SKM-1 treated with dmso at 0.1 percent for 144 hours (cell line): ENCODE measurements around the gene NPBWR2.
A peak's percentile ranks its signal among the peaks of the same experiment; 100 is the strongest.
"Not testable (repeated sequence)": the region's sequence is repeated elsewhere in the genome, so short reads cannot be mapped to it uniquely, and the experiment has no call there.

Experiments used
- DNase-seq: peaks from one replicate; lab custom pipeline; 2025; ENCODE audit not compliant: unreplicated experiment; lab: John Stamatoyannopoulos, UW

Gene NPBWR2

DNA sequence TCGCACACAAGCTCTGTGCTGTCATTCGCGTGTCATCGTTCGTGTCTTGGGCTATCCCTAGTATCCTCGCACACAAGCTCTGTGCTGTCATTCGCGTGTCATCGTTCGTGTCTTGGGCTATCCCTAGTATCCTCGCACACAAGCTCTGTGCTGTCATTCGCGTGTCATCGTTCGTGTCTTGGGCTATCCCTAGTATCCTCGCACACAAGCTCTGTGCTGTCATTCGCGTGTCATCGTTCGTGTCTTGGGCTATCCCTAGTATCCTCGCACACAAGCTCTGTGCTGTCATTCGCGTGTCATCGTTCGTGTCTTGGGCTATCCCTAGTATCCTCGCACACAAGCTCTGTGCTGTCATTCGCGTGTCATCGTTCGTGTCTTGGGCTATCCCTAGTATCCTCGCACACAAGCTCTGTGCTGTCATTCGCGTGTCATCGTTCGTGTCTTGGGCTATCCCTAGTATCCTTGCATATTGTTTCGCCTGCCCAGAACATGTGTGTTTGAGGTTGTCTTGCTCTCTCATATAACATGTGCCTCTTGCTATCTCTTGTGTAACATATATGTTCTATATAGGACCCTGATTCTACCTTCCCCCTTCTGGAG is 20.0 kb downstream of the NPBWR2 start:
- DNase-seq, result not testable (repeated sequence)

DNA sequence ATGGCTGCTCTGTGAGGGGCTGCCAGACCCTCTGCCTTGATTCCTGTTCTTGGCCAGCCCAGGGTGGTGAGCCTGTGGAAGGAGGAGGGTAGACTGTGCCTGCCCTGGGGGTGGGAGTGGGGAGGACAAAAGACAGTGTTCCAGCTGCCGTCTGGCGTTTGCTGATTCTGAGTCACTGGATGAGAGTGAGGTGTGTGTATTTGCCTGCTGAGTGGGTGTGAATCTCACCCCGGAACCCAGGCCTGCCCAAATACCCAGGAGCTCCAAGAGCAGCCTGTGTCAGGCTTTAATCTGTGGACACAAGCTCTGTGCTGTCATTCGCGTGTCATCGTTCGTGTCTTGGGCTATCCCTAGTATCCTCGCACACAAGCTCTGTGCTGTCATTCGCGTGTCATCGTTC is 20.6 kb downstream of the NPBWR2 start:
- DNase-seq, result no peak

DNA sequence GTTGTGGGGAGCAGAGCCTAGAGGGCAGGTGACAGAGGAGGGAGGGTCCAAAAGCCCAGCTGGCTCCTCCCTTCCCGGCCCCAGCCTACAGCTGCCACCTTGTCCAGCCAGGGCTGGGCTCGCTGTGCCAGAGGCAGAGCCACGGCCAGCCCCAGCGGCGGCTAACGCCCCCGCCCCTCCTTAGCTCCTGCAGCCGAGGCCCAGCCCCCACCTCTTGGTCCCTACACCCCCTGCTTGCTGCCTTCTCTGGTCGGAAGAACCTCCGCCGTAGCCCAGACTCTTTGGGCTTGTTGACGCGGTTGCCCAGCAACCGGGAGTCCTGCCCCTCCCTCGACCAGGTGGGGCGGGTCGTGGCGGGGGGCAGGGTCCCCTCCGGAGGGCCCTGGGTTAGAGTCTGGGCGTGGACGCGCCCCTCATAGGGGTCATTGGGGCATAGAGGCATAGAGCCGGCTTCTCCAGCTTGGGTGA is 22.6 kb downstream of the NPBWR2 start:
- DNase-seq, result no peak

DNA sequence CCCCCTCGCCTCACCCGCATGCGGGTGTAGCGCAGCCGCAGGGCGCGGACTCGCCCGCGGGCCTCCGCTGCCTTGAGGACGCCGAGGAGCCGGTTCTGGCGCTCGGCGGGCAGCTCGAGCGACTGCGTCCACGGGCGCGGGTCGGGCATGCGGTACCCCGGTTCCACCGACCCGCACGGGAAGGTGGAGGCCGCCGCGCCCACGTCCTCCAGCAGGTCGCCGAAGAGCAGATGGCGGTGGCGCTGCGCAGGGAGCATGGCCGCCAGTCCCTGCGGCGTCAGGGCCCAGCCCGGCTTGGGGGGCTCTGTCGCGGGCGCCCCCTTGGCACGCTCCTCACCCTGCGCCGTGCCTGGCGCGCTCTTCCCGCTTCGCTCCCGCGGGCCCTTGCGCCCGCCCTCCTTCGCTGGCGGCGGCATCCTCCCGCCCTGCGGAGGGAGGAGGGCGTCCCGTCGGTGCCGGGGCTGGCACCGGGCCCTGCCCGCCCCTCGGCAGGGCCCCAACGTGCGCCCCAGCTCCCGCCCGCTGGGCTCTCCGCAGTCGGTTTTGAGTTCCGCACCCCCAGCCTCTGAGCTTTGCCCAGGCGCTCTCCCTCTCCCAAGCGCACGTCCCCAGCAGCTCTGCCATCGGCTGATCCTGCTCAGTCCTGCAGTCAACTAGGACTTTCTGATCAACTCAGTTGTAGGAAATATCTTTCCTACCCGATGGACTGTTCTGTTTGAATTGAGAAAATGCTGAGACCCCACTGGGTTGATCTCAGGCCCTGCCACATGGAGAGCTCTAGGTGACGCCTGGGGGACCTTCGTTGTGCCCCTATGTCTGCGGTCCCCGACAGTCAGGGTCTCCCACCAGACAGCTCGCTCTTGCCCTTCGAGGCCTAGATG is 23.3 kb downstream of the NPBWR2 start, which contains the start of gene LKAAEAR1:
LKAAEAR1 (minus strand) TSS at position 595 of the 881 bp plus-strand sequence; CDS start at position 416, 179 bp downstream.
- no peak for DNase-seq

DNA sequence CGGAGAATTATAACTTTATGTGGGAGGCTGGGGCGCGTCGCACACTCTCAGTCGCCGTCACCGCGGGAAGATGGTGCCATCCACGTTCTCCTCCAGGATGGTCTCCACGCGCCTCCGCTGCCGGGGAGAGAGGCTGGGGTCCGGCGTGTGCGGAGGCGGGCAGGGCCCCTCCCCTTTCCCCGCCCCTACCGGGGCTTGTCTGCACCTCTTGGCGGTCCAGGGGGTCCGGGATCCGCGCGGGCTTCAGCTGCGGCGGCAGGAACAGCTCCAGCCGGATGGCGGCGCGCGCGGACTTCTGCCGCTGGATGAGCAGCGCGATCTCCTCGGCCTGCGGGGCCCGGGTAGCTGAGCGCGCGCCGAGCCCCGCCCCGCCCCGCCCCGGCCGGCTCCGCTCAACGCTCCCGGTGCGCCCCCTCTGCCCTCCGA is 24.0 kb downstream of the NPBWR2 start:
- peak; percentile 68 for DNase-seq

DNA sequence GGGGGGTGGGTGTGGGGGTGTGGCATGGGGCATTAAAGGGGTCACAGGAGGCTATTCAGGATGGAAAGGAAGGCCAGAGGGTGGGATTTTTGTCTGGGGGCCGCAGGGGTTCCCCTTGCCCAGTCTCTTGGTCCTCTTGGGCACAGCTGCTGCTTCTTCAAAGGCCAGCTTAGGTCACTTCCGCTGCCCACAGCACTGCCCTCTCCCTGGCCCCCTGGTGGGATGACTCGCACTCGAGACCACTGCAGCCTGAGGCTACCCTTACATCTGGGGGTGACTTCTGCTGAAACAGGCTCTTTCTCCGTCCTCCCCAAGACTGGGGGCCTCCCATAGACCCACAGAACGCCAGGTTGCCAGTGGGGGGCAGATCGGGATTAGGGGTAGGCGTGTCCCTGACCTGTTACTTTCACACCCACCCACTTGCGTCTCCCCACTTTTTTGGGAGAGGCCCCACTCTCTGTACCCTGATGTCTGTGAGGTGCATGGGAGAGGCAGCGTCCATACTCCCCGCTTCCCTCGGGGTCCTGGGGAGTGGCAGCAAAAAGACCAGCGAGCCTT is 24.5 kb downstream of the NPBWR2 start:
- DNase-seq, result no peak

DNA sequence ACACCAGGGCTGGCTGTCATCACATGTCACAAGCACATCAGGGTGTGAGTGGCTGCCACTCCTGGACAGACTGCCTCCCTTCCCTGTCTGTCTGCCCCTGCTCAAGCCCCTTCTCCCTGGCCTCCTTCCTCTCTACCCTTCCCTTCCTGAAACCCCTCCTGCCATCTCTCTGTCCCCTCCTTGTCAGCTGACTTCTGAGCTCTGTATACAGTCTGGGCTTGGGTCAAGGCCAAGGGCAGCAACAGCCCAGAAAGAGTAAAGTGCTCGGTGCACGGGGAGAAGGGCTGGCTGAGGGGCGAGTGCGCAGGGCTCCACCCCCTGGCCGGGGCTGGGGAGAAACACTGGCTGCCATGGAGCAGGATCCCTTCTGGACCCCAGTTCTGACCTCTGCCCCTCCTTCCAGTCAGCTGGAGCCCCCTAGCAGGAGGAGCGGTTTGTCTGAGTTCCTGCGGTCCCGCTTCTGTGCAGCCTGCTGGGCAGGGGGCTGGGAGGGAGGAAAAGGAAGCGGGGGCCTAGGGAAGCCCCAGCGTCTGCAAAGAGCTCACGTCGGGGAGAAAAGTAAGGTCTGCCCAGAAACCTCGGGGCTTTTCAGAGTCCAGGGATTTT is 25.1 kb downstream of the NPBWR2 start:
- DNase-seq, result no peak

DNA sequence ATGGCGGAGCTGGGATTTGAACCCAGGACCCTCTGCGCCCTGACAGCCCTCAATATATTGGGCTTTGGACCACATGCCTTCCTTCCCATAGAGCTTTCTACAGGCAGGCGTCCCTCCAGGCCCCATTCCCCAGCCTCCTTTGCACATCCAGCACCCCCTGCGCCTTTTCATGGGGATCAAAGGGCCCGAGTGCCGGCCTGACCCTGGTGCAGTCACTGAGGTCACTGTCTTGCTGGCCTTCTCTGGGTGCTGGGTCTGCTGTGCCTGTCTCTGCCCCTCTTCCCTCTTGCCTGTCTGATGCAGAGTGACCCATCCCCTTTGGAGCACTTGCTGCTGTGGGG is 25.8 kb downstream of the NPBWR2 start:
- no peak for DNase-seq

DNA sequence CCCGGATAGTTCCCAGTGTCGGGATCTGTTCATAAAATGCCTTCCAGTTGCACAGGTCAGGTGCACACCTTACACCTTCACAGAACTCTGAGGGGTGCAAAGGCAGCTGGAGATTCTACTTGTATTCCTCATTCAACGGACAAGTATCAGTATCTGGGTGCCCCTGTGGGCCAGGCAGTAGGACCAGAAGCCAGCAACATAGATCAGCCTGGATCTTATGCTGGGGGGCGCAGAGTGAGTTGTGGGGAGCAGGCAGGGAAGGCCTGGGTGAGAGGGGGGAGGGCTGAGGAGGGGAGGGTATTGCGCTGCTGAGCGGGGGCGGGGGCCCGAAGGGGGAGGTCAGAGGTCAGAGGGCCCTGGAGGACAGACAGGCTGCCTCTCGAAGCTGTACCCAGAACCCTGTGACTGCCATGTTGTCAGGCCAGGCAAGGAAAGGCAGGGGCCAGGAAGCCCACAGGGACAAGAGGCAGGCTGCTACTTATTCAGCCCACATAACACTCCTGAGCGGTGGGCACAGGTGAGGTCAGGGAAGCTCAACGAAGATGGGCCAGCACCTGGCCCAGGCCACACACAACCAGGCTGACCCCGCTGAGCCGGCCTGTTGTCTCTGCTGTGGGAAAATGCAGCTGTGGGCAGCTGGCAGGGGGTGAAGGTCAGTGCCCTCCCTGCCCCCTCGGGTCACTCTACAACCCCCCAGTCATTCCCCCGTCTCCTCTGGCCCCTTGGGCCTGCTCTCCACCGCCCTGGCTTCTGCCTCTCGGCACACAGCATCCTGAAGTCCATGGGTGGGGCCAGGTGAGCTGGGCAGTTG is 26.3 kb downstream of the NPBWR2 start:
- no peak for DNase-seq

DNA sequence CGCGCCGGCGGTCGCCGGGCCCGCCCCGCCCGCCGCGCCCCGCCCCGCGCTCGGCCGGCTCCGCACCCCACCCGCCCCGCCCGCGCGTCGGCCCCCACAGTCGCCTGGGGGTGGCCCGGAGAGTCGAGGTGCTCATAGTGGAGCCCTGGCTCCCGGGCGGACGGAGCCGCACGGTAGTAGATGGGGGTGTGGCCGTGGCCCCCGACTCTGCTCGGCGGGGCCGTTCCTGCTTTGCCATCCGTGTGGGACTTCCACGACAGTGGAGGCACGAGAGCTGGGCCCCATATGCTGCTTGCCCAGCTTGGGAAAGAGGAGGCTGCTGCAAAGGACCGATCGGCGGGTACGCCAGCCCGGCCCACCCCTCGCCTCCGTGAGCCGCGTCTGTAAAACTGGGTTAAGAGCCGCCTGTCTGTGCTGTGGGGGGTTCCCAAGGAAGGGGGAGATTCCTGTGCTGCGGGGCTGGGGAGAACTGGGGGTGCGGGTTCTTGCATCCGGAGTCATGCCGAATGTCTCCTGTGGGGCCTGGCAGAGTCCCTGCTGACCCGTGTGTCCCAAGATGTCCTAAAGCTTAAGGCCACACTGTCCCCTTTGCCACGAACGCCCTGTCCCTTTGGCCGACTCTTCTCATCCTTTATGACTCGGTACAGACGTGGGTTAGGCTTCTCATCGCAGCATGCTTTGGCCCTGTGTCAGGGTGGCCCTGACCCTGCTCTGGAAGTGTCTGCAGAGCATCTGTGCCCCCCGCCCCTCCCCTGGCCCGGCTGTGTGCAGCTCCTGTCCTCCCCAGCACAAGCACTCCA is 27.2 kb downstream of the NPBWR2 start, which contains the start of gene OPRL1:
OPRL1 (plus strand) TSS at position 70 of the 800 bp plus-strand sequence. CDS start 12,639 bp downstream, outside the sequence.
- DNase-seq, result no peak

DNA sequence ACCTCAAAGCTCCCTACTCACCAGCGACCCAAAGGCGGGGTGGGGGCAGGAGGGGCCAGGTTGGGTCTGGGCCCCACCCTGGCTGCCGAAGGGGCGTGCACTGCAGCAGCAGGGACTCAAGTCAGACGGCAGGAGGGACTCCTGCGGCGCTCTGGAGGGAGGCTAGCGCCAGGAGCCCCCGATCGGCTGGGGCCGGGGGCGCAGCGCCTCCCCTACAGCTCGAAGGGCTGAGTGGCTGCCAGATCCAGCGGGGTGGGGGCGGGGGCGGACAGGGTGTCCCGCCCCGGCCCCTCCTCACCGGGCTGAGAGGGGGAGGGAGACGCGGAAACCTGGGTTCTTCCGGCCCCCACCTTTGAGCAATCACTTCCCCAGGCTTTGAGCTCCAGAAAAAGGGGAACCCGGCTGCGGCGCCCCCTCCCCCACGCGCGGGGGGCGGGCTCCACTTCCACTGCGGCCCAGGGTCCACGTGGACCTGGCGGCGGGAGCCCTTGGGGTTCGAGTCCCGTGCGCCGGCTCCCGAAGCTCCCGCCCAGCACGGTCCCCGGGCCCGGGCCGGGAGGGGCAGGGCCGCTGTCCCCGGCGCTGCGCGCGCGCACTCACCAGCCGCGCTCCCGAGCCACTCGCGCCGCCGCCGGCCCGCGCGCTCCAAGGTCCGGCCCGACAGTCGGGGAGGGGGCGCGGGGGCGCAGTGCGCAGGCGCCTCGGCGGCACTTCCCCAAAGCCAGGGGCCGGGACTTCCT is 27.9 kb downstream of the NPBWR2 start, which contains the start of gene RGS19:
RGS19 (minus strand) TSS at position 246 of the 740 bp plus-strand sequence. CDS start 2,632 bp downstream, outside the sequence.
- peak; percentile 92 for DNase-seq

DNA sequence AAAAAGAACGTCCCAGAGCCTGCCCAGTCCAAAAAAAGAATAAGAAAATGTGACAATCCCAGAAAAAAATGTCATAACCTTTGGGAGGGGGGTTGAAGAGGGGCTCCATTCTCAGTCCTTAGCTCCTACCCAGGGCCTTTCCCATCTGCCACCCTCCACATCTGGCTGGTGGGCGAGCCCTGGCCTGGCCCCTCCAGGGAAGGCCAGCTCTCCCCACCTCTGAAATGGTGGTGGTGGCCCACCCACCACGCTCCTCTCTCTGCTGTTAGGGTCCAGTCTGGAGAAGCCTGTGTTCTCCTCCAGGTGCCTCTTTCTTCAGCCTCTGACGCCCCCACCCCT is 28.5 kb downstream of the NPBWR2 start:
- DNase-seq, result no peak

DNA sequence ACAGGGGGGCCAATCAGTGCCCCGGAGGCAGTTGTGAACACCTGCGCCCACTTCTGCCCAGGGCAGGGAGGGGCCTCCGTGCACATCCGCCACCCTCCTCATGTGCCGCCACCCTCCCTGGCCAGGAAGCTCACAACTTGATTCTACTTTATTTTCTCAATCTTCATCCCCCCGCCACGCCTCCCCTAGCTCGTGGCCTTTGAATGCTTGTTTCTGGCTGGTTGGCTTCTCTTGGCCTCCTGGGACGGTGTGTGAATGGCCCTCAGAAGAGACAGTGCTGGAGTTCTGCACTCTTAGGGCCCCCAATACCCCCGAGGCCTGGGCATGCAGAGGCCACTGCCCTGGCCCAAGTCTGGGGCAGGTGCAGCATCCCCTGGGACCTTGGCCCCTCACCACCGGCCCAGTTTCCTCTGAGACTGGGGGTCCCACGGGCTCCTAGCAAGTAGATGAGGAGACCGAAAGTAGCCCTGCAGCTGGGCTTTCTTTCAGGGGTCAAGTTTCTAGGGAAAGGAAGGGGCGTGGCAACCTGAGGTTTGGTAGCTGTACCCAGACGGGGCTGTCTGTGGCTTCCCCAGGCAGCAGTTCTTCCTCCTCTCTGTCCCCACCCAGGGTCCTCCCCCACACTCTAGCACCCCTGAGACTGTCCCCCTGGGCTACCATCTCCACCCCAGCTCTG is 29.4 kb downstream of the NPBWR2 start:
- DNase-seq, result peak; percentile 79

DNA sequence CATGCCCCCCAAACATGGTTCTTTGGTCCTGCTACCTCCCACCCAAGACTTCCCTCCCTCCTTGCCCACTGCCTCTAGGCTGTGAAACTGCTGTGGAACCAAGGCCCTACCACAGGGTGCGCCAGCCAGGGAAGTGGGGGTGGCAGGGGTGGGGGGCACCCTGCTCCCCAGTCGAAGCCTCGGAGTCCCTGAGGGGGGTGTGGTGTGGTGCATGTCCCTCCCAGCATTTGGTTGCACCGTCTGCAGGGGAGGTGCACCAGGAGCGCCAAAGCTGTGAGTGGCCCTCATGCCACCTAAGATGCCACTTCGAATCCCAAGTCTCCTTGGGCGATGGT is 29.9 kb downstream of the NPBWR2 start:
- DNase-seq, result no peak

DNA sequence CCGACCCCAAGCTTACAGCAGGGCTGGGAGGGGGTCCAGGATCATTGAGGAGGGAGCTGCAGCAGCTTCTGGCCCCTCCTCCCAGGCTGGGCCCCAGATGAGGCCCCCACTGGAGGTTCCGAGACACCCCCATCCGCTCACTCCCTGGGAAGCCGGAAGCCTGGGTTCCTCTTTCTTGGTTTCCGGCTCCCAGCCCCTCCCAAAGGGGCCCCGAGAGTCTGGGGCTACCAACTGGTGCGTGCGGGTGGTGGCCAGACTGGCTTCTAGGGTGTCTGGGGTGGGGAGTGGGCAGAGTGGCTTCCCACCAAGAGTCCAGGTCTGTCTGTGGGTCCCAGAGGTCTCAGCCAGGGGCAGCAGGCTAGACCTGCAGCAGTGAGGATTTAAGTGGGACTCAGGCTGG is 30.3 kb downstream of the NPBWR2 start:
- peak; percentile 74 for DNase-seq

DNA sequence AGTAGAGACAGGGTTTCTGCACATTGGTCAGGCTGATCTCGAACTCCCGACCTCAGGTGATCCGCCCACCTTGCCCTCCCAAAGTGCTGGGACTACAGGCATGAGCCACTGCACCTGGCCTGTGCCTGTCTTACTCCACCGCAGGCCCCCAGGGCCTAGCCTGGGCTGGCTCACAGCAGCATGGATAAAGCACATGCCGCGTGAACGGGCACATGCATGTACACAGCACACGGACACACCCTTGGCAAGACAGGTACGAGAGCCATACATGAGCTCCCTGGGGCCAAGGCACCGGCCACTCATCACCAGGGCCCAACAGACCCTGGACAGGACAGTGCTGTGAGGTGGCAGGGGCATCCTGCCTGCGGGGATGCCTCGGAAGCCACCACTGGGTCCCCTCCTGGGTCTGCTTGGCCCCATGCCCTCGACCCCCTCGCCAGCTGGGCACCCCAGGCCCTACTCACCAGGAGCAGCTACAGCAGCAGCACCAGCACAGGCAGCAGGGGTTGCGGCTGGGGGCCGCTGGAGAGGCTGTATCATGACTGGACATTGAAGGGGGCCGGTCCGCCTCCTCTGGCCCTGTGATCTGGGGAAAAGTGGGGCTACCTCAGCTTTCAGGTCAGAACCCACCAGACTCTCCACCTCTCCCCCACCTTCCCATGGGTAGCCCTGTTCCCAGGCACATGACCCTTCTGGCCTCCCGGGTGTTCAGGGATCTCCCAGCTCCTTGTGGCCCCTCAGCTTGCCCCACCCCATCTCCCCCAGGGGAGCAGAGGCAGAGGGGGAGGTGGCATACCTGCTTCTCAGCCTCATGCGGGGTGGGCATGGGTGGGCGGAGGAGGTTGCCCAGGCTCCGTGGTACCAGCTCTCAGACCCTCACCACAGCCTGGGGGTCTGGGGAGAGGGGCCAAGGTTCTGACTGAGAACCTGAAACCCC is 31.0 kb downstream of the NPBWR2 start:
- no peak for DNase-seq

DNA sequence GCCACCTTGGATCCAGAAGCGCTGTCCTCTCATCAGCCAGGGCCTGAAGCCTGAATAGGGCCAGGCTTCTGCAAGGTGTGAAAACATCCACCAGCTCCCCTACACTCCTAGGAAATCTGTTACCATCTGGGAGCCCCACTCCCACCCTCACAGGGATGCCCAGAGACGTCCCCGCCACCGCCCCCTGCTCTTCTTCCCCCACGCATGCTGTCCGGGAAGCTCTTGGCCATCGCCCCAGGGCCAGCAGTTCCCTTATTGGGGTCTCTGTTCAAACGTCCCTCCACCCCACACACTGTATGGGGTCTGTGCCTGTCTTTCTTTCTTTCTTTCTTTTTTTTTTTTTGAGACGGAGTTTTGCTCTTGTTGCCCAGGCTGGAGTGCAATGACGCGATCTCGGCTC is 31.8 kb downstream of the NPBWR2 start:
- DNase-seq, result no peak

DNA sequence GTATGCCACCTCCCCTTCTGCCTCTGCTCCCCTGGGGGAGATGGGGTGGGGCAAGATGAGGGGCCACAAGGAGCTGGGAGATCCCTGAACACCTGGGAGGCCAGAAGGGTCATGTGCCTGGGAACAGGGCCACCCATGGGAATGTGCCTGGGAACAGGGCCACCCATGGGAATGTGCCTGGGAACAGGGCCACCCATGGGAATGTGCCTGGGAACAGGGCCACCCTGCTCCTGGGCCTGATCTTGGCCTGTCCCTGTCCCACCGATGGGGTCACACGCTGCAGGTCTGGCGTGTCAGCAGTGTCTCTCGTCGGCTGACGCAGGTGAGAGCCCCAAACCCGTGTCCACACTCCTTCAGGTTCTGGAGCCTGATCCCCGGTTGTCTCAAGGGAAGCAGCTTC is 32.4 kb downstream of the NPBWR2 start:
- no peak for DNase-seq
